ENCODE data around the gene RAB7A.

- TF ChIP-seq TCF12 (IDR thresholded peaks at IDR 0.05; ENCODE audit: low read depth) (no peak), CREB1 (IDR thresholded peaks at IDR 0.05; ENCODE audit: low read depth) (no peak), ZBTB7A (IDR thresholded peaks at IDR 0.05; ENCODE audit: low read depth) (no peak), TAF1 (IDR thresholded peaks at IDR 0.05; ENCODE audit: low read depth) (no peak), REST (IDR thresholded peaks at IDR 0.05; ENCODE audit: low read depth) (no peak), FOXM1 (IDR thresholded peaks at IDR 0.05; ENCODE audit: borderline replicate concordance, low read depth) (no peak), EP300 (IDR thresholded peaks at IDR 0.05; ENCODE audit: borderline replicate concordance) (no peak), RAD21 (IDR thresholded peaks at IDR 0.05; ENCODE audit: low read depth) (no peak), NFIC (IDR thresholded peaks at IDR 0.05) (no peak), YY1 (IDR thresholded peaks at IDR 0.05; ENCODE audit: low read depth) (no peak), TEAD4 (IDR thresholded peaks at IDR 0.05) (no peak), EGR1 (IDR thresholded peaks at IDR 0.05) (no peak)
- TF ChIP-seq, protein P1, sequence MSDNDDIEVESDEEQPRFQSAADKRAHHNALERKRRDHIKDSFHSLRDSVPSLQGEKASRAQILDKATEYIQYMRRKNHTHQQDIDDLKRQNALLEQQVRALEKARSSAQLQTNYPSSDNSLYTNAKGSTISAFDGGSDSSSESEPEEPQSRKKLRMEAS (IDR thresholded peaks at IDR 0.05): no peak
- TF ChIP-seq, protein P2, sequence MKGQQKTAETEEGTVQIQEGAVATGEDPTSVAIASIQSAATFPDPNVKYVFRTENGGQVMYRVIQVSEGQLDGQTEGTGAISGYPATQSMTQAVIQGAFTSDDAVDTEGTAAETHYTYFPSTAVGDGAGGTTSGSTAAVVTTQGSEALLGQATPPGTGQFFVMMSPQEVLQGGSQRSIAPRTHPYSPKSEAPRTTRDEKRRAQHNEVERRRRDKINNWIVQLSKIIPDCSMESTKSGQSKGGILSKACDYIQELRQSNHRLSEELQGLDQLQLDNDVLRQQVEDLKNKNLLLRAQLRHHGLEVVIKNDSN (IDR thresholded peaks at IDR 0.05): no peak
Observed at GRCh38 chr3:128764863-128765262, 38.9 kb downstream of the RAB7A start.
